Measurements from ENCODE around the gene AGAP1.

GRCh38 chr2:236086971-236087465 lies 593.2 kb downstream of the AGAP1 start:
- no peak for TF ChIP-seq CTCF (IDR thresholded peaks at IDR 0.05)
- no peak for TF ChIP-seq EZH2 (IDR thresholded peaks at IDR 0.05)

All from neural progenitor cell (in vitro differentiated cells).